Colonic mucosa (tissue), 4 donors: ENCODE results near the gene RALY. TPM values are rescaled to one million over a fixed set of nuclear protein-coding genes. Genes with fewer than 3 reads are reported as not detected.

Source experiments
- DNase-seq: peaks from one replicate; pipeline ENCODE4 v3.0.0-alpha.2; 2020
- H3K27ac ChIP-seq: fragments of 200-600 bp; one replicate; pipeline ENCODE4 v1.8.0; 2021
- H3K27me3 ChIP-seq: fragments of 200-600 bp; one replicate; pipeline ENCODE4 v1.8.0; 2021
- H3K36me3 ChIP-seq: fragments of 200-600 bp; one replicate; pipeline ENCODE4 v1.8.0; 2021
- H3K4me1 ChIP-seq: fragments of 200-600 bp; one replicate; pipeline ENCODE4 v1.8.0; 2021; ENCODE audit warnings: mild to moderate bottlenecking
- H3K4me3 ChIP-seq: fragments of 200-600 bp; one replicate; pipeline ENCODE4 v1.8.0; 2021
- H3K9ac ChIP-seq, 2 donors: one replicate each; pipeline ENCODE4 v1.7.0; 2013; ENCODE audit warnings: control low read depth in 2 of 2, low read depth in 2 of 2, low read length in 2 of 2
- H3K9me3 ChIP-seq: fragments of 200-600 bp; one replicate; pipeline ENCODE4 v1.8.0; 2021
- CTCF ChIP-seq: fragments of 200-600 bp; IDR thresholded peaks from one replicate; pipeline ENCODE4 v1.8.0; 2022; ENCODE audit warnings: antibody characterized with exemption, mild to moderate bottlenecking
- intact Hi-C: fragments of 100-400 bp; cut with DNase I; formaldehyde crosslinking; loops from one replicate; pipeline ENCODE4 v1.14.1; 2022
- total RNA-seq, 2 donors: library from RNA; stranded (reverse); fragmentation: NEBNext Ultra II Directional in 1 of 2; extraction: Animal tissue kit (Norgen Biotek cat#: 25700) in 1 of 2; gene quantifications; one replicate each; pipeline ENCODE4 v1.2.1, GENCODE V29; 2021
- donor health status: healthy.
- donor health status: DM: no; HTN: no; CAD: no.
- donor health status: DM: no; HTN: no; CAD: no.

RALY gene
- total RNA-seq, 2 donors from 2014 or later: 196 to 212 TPM

DNA sequence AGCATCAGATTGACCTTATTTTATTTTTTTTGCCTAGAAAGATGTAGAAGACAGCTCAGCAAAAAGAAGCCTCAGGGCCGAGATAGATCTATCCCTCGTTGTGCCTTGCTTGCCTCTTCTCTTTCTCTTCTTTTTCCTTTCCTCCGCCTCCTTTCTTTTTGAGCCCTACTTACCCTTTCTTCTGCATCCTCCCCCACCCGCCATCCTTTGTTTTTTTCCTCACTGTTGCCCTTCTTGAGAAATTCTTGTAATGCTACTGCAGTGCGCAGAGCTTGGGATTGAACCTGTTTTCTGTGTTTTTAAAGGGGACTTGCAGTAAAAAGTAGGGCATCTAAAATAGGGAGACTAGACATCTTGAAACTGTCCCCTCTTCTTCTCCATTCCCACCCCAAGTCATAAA, 18.6 kb downstream of the RALY start:
- no peak for TF ChIP-seq CTCF
- no peaks in the 10 kb centered on the region for H3K9me3 ChIP-seq
- no peaks in the 10 kb centered on the region for H3K27me3 ChIP-seq
- no peak overlapping the region for H3K4me3 ChIP-seq
- H3K4me1 ChIP-seq: peaks cover 34% of the 10 kb centered on the region
- H3K9ac ChIP-seq: no peak overlapping the region
- no peak overlapping the region for H3K27ac ChIP-seq
- intact Hi-C loops: no loop called here
- H3K36me3 ChIP-seq: no peaks in the 10 kb centered on the region
- DNase-seq: no peak

GRCh38 chr20:34012735-34013134, 19.0 kb downstream of the RALY start:
- no peak overlapping the region for H3K27ac ChIP-seq
- no peak overlapping the region for H3K9ac ChIP-seq
- DNase-seq: no peak
- no peaks in the 10 kb centered on the region for H3K27me3 ChIP-seq
- H3K36me3 ChIP-seq: no peaks in the 10 kb centered on the region
- no peaks in the 10 kb centered on the region for H3K9me3 ChIP-seq
- intact Hi-C loops: no loop called here
- H3K4me1 ChIP-seq: peaks cover 34% of the 10 kb centered on the region
- no peak overlapping the region for H3K4me3 ChIP-seq
- no peak for TF ChIP-seq CTCF

GRCh38 chr20:34013554-34013953, 19.8 kb downstream of the RALY start:
- no peak for DNase-seq
- intact Hi-C loops: no loop called here
- H3K4me1 ChIP-seq: peaks cover 28% of the 10 kb centered on the region

DNA sequence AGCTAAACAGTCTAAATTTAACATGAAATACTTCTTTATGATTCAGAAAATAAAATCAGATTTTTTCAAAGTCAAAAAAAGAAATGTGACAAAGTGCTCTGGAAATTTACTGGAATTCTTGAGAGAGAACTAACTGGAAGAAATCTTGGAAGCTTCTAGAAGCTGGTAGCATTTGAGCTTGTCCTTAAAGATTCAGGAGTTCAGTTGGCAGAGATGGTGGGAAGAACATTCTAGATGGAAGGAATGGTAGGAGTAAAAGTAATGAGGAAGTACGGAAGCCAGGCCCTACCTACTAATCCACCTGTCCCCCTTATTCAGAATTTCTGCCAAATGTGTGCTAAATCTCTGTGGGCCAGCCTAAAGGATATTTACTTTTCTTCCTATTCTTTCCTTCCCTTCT, 21.2 kb downstream of the RALY start:
- TF ChIP-seq CTCF: no peak
- H3K27ac ChIP-seq: peak overlapping the region; percentile 9
- no peaks in the 10 kb centered on the region for H3K36me3 ChIP-seq
- peak; percentile 29 for DNase-seq
- H3K9me3 ChIP-seq: no peaks in the 10 kb centered on the region
- intact Hi-C loops: no loop called here
- no peak overlapping the region for H3K4me3 ChIP-seq
- no peaks in the 10 kb centered on the region for H3K27me3 ChIP-seq
- no peak overlapping the region for H3K9ac ChIP-seq
- peaks cover 15% of the 10 kb centered on the region for H3K4me1 ChIP-seq

More at GRCh38 chr20:34013554-34013953, 19.8 kb downstream of the RALY start:
- Histone ChIP-seq H3K27ac (no peak overlapping the region), H3K4me3 (no peak overlapping the region), H3K9me3 (no peaks in the 10 kb centered on the region), H3K27me3 (no peaks in the 10 kb centered on the region), H3K9ac (no peak overlapping the region), H3K36me3 (no peaks in the 10 kb centered on the region)
- no peak for TF ChIP-seq CTCF

GRCh38 chr20:34015401-34016335, 22.0 kb downstream of the RALY start:
- Histone ChIP-seq H3K27ac (peak overlapping the region; percentile 9), H3K27me3 (no peaks in the 10 kb centered on the region), H3K9ac (no peak overlapping the region), H3K36me3 (no peaks in the 10 kb centered on the region), H3K9me3 (no peaks in the 10 kb centered on the region), H3K4me3 (no peak overlapping the region), H3K4me1 (peaks cover 13% of the 10 kb centered on the region)
- intact Hi-C loops: no loop called here
- no peak for TF ChIP-seq CTCF
- DNase-seq: no peak
